ENCODE data around the gene NTM. TPM values are rescaled to one million over a fixed set of nuclear protein-coding genes. Genes with fewer than 3 reads are reported as not detected.

The NTM gene
- polyA plus RNA-seq, 1 experiment: 33.6 TPM

DNA sequence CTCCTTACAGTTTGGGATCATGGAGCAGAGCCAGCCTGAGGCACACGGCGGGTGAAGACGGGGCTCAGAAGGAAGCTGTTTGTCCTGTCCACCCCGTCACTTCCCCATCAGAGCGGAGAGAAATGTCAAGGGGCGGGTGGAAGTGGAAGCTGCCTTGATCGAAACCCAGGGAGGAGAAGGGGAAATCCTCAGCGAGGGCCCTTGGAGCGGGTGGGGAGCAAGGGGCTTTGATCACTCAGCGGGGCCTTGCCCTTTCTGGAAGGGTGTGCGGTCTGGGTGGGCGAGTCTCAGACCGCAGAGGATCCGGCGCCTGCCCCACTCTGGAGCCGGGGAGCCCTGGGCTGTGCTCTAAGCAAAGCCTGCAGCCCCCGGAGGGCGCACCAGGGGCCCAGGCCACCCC, 320.4 kb downstream of the NTM start:
- Histone ChIP-seq H3K36me3 (ENCODE audit: control insufficient read depth, insufficient read depth, low read length) (no peaks in the 10 kb centered on the region), H3K4me3 (ENCODE audit: low read depth, low read length) (no peak overlapping the region), H3K27me3 (ENCODE audit: control insufficient read depth, insufficient read depth, low read length) (0 out of 2 replicates have a peak, but pooled peaks cover 2% of the 10 kb centered on the region)
- POLR2A ChIA-PET: no interaction called here
- no peak for DNase-seq (ENCODE audit: low read depth)
- TF ChIP-seq, protein P1, sequence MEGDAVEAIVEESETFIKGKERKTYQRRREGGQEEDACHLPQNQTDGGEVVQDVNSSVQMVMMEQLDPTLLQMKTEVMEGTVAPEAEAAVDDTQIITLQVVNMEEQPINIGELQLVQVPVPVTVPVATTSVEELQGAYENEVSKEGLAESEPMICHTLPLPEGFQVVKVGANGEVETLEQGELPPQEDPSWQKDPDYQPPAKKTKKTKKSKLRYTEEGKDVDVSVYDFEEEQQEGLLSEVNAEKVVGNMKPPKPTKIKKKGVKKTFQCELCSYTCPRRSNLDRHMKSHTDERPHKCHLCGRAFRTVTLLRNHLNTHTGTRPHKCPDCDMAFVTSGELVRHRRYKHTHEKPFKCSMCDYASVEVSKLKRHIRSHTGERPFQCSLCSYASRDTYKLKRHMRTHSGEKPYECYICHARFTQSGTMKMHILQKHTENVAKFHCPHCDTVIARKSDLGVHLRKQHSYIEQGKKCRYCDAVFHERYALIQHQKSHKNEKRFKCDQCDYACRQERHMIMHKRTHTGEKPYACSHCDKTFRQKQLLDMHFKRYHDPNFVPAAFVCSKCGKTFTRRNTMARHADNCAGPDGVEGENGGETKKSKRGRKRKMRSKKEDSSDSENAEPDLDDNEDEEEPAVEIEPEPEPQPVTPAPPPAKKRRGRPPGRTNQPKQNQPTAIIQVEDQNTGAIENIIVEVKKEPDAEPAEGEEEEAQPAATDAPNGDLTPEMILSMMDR (IDR thresholded peaks at IDR 0.05; ENCODE audit: insufficient read depth, low read depth, low read length): no peak
- CTCF ChIA-PET: interaction anchor here (0.5 to 1.8 kb wide), 3 partner anchors 9 to 1154 kb away, joined by 4 to 11 read pairs (median 4); no protein-coding TSS in a partner anchor

DNA sequence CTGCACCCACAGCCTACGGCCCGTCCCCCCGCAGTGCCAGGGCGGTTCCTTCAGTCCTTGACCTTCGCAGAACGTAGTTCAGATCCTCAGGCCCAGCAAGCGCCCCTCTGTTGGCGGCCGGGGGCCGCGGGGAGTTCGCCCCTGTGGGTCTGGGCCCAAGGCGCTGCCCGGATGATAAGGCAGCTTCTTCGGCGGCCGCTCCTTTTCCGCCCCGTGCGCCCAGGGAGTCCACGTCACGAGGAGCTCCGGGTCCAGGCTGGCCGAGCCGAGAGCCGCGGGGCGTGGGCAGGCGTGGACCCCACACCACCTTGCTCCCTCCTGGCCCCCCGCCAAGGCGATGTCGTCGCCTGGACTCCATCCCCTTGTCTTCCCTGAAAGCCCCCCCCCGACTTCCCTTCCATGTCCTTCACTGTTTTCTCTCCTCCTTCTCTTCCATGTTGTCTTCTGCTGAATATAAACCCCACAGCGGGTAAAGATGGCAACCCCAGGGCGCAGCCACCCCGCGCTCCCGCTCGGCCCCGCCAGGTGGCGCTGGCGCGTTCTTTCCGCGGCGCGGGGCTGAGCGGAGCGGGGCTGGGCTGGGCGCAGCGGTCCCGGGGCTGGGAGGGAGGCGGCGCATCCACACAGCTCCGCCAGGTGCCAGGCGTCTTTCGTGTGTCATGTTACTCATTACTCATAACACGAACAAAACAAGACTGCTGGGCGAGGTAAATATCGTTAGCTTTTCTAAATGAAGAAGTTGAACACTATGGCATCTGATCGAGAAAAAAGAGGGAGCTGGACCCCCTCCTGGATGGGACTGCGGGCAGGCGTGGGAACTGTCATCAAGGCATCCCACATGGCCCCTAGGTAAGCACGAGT, 321.0 kb downstream of the NTM start:
- TF ChIP-seq, protein P1 (IDR thresholded peaks at IDR 0.05; ENCODE audit: insufficient read depth, low read depth, low read length): peak; percentile 58
- POLR2A ChIA-PET: no interaction called here
- DNase-seq (ENCODE audit: low read depth): no peak
- Histone ChIP-seq H3K27me3 (ENCODE audit: control insufficient read depth, insufficient read depth, low read length) (no peaks in the 10 kb centered on the region), H3K36me3 (ENCODE audit: control insufficient read depth, insufficient read depth, low read length) (no peaks in the 10 kb centered on the region), H3K4me3 (ENCODE audit: low read depth, low read length) (no peak overlapping the region)
- CTCF ChIA-PET: interaction anchor here (0.5 to 5.5 kb wide), 16 partner anchors 9 to 1373 kb away, joined by 3 to 39 read pairs (median 3); no protein-coding TSS in a partner anchor

DNA sequence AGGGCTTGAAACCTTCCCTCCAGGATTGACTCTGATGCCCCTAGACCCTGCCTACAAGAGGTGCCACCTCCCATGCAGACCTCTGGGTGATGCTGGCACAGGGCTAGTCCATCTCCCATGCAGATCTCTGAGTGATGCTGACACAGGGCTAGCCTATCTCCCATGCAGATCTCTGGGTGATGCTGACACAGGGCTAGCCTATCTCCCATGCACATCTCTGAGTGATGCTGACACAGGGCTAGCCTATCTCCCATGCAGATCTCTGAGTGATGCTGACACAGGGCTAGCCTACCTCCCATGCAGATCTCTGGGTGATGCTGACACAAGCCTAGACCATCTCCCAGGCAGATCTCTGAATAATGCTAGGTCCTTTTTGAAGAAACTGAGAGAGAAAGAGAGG, 321.7 kb downstream of the NTM start:
- H3K4me3 ChIP-seq (ENCODE audit: low read depth, low read length): no peak overlapping the region
- CTCF ChIA-PET: interaction anchor here (0.6 to 5.5 kb wide), 19 partner anchors 8 to 1372 kb away, joined by 3 to 39 read pairs (median 3); no protein-coding TSS in a partner anchor

DNA sequence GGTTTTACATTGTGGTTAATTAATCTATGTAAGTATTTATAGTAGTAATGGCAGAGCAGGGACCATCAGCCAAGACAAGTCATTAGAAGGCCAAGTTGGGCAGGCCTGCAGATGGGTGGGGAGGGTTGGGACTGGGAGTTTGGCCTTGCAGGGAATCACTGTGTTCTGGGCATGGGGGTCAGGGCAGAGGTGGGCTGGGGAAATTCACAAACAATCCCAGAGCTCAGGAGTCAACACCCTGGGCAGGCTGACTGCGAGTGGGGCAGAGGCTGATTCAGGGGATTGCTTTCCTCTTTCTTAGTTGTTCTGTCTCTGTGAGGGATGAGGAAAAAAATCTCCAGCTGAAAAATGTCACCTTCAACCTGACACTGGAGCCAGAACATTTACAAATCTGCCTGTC, 322.5 kb downstream of the NTM start:
- CTCF ChIA-PET: interaction anchor here (0.7 to 5.5 kb wide), 9 partner anchors 14 to 1372 kb away, joined by 3 to 39 read pairs (median 3); no protein-coding TSS in a partner anchor
- POLR2A ChIA-PET: no interaction called here
- no peaks in the 10 kb centered on the region for H3K36me3 ChIP-seq (ENCODE audit: control insufficient read depth, insufficient read depth, low read length)
- no peak for DNase-seq (ENCODE audit: low read depth)
- H3K27me3 ChIP-seq (ENCODE audit: control insufficient read depth, insufficient read depth, low read length): no peaks in the 10 kb centered on the region
- TF ChIP-seq, protein P1 (IDR thresholded peaks at IDR 0.05; ENCODE audit: insufficient read depth, low read depth, low read length): no peak
- no peak overlapping the region for H3K4me3 ChIP-seq (ENCODE audit: low read depth, low read length)

More for the DNA sequence above, 321.7 kb downstream of the NTM start:
- H3K36me3 ChIP-seq (ENCODE audit: control insufficient read depth, insufficient read depth, low read length): no peaks in the 10 kb centered on the region
- POLR2A ChIA-PET: no interaction called here
- TF ChIP-seq, protein P1 (IDR thresholded peaks at IDR 0.05; ENCODE audit: insufficient read depth, low read depth, low read length): no peak
- no peaks in the 10 kb centered on the region for H3K27me3 ChIP-seq (ENCODE audit: control insufficient read depth, insufficient read depth, low read length)
- no peak for DNase-seq (ENCODE audit: low read depth)

DNA sequence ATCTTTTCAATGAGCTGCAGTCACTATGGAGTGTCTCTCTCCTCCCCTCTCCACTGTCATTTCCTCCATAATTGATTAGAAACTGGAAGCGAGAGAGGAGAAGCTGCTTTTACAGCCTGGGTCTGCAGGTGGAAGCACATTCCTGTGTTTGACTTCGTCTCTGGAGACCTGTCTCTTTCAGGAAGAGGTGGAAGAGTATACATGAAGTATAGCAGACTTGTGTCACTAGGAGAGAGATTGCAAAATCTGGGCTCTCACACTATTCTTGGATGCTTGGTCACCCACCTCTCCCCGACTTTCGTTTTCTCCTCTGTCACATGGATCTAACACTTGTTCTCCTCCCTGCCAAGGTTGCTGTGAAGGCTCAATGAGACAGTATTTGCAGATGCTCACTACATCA, 323.3 kb downstream of the NTM start:
- ChIA-PET CTCF (interaction anchor here (0.7 to 5.5 kb wide), 18 partner anchors 10 to 629 kb away, joined by 3 to 39 read pairs (median 5); no protein-coding TSS in a partner anchor), POLR2A (no interaction called here)
- no peak for DNase-seq (ENCODE audit: low read depth)
- H3K36me3 ChIP-seq (ENCODE audit: control insufficient read depth, insufficient read depth, low read length): no peaks in the 10 kb centered on the region
- TF ChIP-seq, protein P1 (IDR thresholded peaks at IDR 0.05; ENCODE audit: insufficient read depth, low read depth, low read length): no peak
- H3K27me3 ChIP-seq (ENCODE audit: control insufficient read depth, insufficient read depth, low read length): no peaks in the 10 kb centered on the region
- no peak overlapping the region for H3K4me3 ChIP-seq (ENCODE audit: low read depth, low read length)

Measured in BJ (cell line).